ENCODE measurements around the gene CARS1. TPM values are rescaled to one million over a fixed set of nuclear protein-coding genes. Genes with fewer than 3 reads are reported as not detected.

The CARS1 gene
- polyA plus RNA-seq, 3 donors = 30.9 to 46.8 (median 35.7) TPM

GRCh38 chr11:2992997-2993325, 64.3 kb downstream of the CARS1 start:
- intact Hi-C loops (cut with micrococcal nuclease) = loop anchor here (1.0 to 5.0 kb wide), 4 partner anchors 22 to 61 kb away; no protein-coding TSS in a partner anchor
- Histone ChIP-seq H3K9ac (ENCODE audit: insufficient read depth, low read length, poor library complexity, severe bottlenecking) (peak overlapping the region; percentile 86), H3K4me1 (ENCODE audit: control insufficient read depth in 1 of 2, insufficient read depth in 2 of 2, low read length in 2 of 2) (peaks cover 34 to 43% of the 10 kb centered on the region in 2 donors), H4K20me1 (ENCODE audit: insufficient read depth, low read length) (peaks cover 18% of the 10 kb centered on the region), H3K36me3 (replicated peaks in 1 of 2; ENCODE audit: control insufficient read depth in 1 of 2, insufficient read depth in 2 of 2, low read length in 2 of 2) (no peaks in the 10 kb centered on the region), H2AFZ (ENCODE audit: insufficient read depth, low read depth, low read length, poor library complexity, severe bottlenecking) (peak overlapping the region; percentile 97), H3K4me3 (replicated peaks in 1 of 3; ENCODE audit: low read depth in 2 of 3, low read length in 3 of 3) (peak overlapping the region; percentile 75 to 90 (median 86)), H3K4me2 (replicated peaks; ENCODE audit: extremely low read depth, low read length, poor library complexity, severe bottlenecking) (peak overlapping the region; percentile 82), H3K27ac (ENCODE audit: low read depth in 1 of 2, low read length in 2 of 2) (no peak overlapping the region), H3K9me3 (replicated peaks in 1 of 2; ENCODE audit: control insufficient read depth in 1 of 2, insufficient read depth in 1 of 2, low read length in 2 of 2) (no peaks in the 10 kb centered on the region), H3K79me2 (ENCODE audit: insufficient read depth, low read length) (peaks cover 38% of the 10 kb centered on the region), H3K27me3 (ENCODE audit: control insufficient read depth in 2 of 2, insufficient read depth in 2 of 2, low read length in 2 of 2) (no peaks in the 10 kb centered on the region)
- no peaks in the 10 kb centered on the region for H3K36me3 Mint-ChIP-seq
- H3K27me3 Mint-ChIP-seq (ENCODE audit: low read depth in 3 of 3) = peaks cover 0 to 2% (median 1%) of the 10 kb centered on the region in 3 donors
- DNase-seq = no peak
- H3K27ac Mint-ChIP-seq = peak overlapping the region in 3 of 7 donors; percentile 42 to 85 (median 81)
- whole genome bisulfite sequencing (ENCODE audit: insufficient coverage) = 29% methylated on average over 6 of the region's 7 CpGs
- peak overlapping the region; percentile 90 to 96 for H3K4me3 Mint-ChIP-seq
- no peaks in the 10 kb centered on the region for H3K9me3 Mint-ChIP-seq
- peaks cover 41% of the 10 kb centered on the region for H3K4me1 Mint-ChIP-seq
- no peak for TF ChIP-seq CTCF (IDR thresholded peaks at IDR 0.05)

- H4K20me1 ChIP-seq (ENCODE audit: insufficient read depth, low read length) = peaks cover 23% of the 10 kb centered on the region
- no peaks in the 10 kb centered on the region for H3K36me3 Mint-ChIP-seq
- peak within 1 kb of the TSS; percentile 94 to 99 (median 98) for H3K27ac Mint-ChIP-seq
- peaks cover 44% of the 10 kb centered on the region for H3K79me2 ChIP-seq (ENCODE audit: insufficient read depth, low read length)
- H3K4me3 Mint-ChIP-seq = peak within 1 kb of the TSS; percentile 97 to 99
- peak within 1 kb of the TSS; percentile 82 for H3K4me2 ChIP-seq (replicated peaks; ENCODE audit: extremely low read depth, low read length, poor library complexity, severe bottlenecking)
- no peaks in the 10 kb centered on the region for H3K9me3 ChIP-seq (replicated peaks in 1 of 2; ENCODE audit: control insufficient read depth in 1 of 2, insufficient read depth in 1 of 2, low read length in 2 of 2)
- under 1% methylated on average over 77 of the region's 77 CpGs for WGBS (ENCODE audit: insufficient coverage)
- H2AFZ ChIP-seq (ENCODE audit: insufficient read depth, low read depth, low read length, poor library complexity, severe bottlenecking) = peak within 1 kb of the TSS; percentile 97
- H3K4me1 ChIP-seq (ENCODE audit: control insufficient read depth in 1 of 2, insufficient read depth in 2 of 2, low read length in 2 of 2) = peaks cover 38 to 48% of the 10 kb centered on the region in 2 donors
- H3K9me3 Mint-ChIP-seq = no peaks in the 10 kb centered on the region
- TF ChIP-seq CTCF (IDR thresholded peaks at IDR 0.05) = no peak
- H3K4me3 ChIP-seq (replicated peaks in 1 of 3; ENCODE audit: low read depth in 2 of 3, low read length in 3 of 3) = peak within 1 kb of the TSS; percentile 75 to 90 (median 86)
- peak within 1 kb of the TSS; percentile 86 for H3K9ac ChIP-seq (ENCODE audit: insufficient read depth, low read length, poor library complexity, severe bottlenecking)
- intact Hi-C loops (cut with micrococcal nuclease) = loop anchor here (1.0 to 5.0 kb wide), 4 partner anchors 21 to 60 kb away; no protein-coding TSS in a partner anchor
- H3K36me3 ChIP-seq (replicated peaks in 1 of 2; ENCODE audit: control insufficient read depth in 1 of 2, insufficient read depth in 2 of 2, low read length in 2 of 2) = no peaks in the 10 kb centered on the region
- H3K27me3 Mint-ChIP-seq (ENCODE audit: low read depth in 3 of 3) = peaks cover 0 to 2% (median 1%) of the 10 kb centered on the region in 3 donors
- no peaks in the 10 kb centered on the region for H3K27me3 ChIP-seq (ENCODE audit: control insufficient read depth in 2 of 2, insufficient read depth in 2 of 2, low read length in 2 of 2)
- peak within 1 kb of the TSS; percentile 83 to 87 for H3K27ac ChIP-seq (ENCODE audit: low read depth in 1 of 2, low read length in 2 of 2)
- H3K4me1 Mint-ChIP-seq = peaks cover 45% of the 10 kb centered on the region
- DNase-seq = peak; percentile 93 to 96 (median 93)
These were observed 64.8 kb downstream of the CARS1 start, which contains the start of gene NAP1L4 for GRCh38 chr11:2992234-2992996. NAP1L4 (minus strand) TSS chr11:2992329; CDS start chr11:2979220, 13,109 bp downstream.

Measured in CD14-positive monocyte (primary cell).